Osteoblast (primary cell): Measurements from ENCODE around the gene ITCH. TPM values are rescaled to one million over a fixed set of nuclear protein-coding genes. Genes with fewer than 3 reads are reported as not detected.

Experiments
- DNase-seq: peaks from one replicate; pipeline ENCODE4 v3.0.0; 2011; ENCODE audit warnings: low spot score, mixed read lengths; ENCODE audit not compliant: insufficient read length; ENCODE audit errors: missing footprints
- H2AFZ ChIP-seq: 2 replicates; pipeline ENCODE4 v1.6.0; 2011; ENCODE audit warnings: mild to moderate bottlenecking, low read length
- H3K27ac ChIP-seq: 2 replicates; pipeline ENCODE4 v1.5.1; 2011; ENCODE audit warnings: mild to moderate bottlenecking, low read depth, low read length, moderate library complexity
- H3K27me3 ChIP-seq: 2 replicates; pipeline ENCODE4 v1.6.0; 2012; ENCODE audit warnings: mild to moderate bottlenecking, control low read depth, inconsistent platforms, low read length, moderate library complexity; ENCODE audit not compliant: insufficient read depth
- H3K36me3 ChIP-seq: 2 replicates; pipeline ENCODE4 v1.5.1; 2011; ENCODE audit warnings: mild to moderate bottlenecking, low read length, control low read depth, moderate library complexity; ENCODE audit not compliant: insufficient read depth
- H3K4me1 ChIP-seq: 2 replicates; pipeline ENCODE4 v1.5.1; 2011; ENCODE audit warnings: mild to moderate bottlenecking, low read length, control low read depth, moderate library complexity; ENCODE audit not compliant: insufficient read depth
- H3K4me2 ChIP-seq: 2 replicates; pipeline ENCODE4 v1.6.0; 2011; ENCODE audit warnings: mild to moderate bottlenecking, low read length; ENCODE audit not compliant: insufficient read depth
- H3K4me3 ChIP-seq: fragments of 200-600 bp; sonication (generic); 3 replicates; pipeline ENCODE4 v1.5.1; 2012; ENCODE audit warnings: mild to moderate bottlenecking, low read length, inconsistent platforms; ENCODE audit not compliant: insufficient read depth
- H3K79me2 ChIP-seq: 2 replicates; pipeline ENCODE4 v1.6.0; 2012; ENCODE audit warnings: mild to moderate bottlenecking, low read length, control low read depth, inconsistent platforms; ENCODE audit not compliant: insufficient read depth
- H3K9me3 ChIP-seq: 2 replicates; pipeline ENCODE4 v1.5.1; 2011; ENCODE audit warnings: low read depth, low read length, control low read depth
- H4K20me1 ChIP-seq: 2 replicates; pipeline ENCODE4 v1.6.0; 2012; ENCODE audit warnings: mild to moderate bottlenecking, low read length, control low read depth; ENCODE audit not compliant: insufficient read depth
- CTCF ChIP-seq: IDR thresholded peaks from 2 replicates; pipeline ENCODE4 v1.5.1; 2011; ENCODE audit warnings: mild to moderate bottlenecking, low read depth, low read length, moderate library complexity; ENCODE audit errors: extremely low read depth
- total RNA-seq: library from RNA; depleted of rRNA; stranded (reverse); fragments of >200 nt; gene quantifications from 2 replicates; pipeline ENCODE4 v1.2.3, GENCODE V29; 2012

The ITCH gene
- total RNA-seq, 1 donor: 79.3 TPM

GRCh38 chr20:34459209-34459897 lies 96.3 kb downstream of the ITCH start:
- H3K4me3 ChIP-seq: no peak overlapping the region
- no peaks in the 10 kb centered on the region for H3K9me3 ChIP-seq
- H3K79me2 ChIP-seq: peaks cover 22% of the 10 kb centered on the region
- H3K36me3 ChIP-seq: peaks cover 68% of the 10 kb centered on the region
- H3K27me3 ChIP-seq: no peaks in the 10 kb centered on the region
- H3K4me2 ChIP-seq: no peak overlapping the region
- H2AFZ ChIP-seq: no peak overlapping the region
- no peaks in the 10 kb centered on the region for H3K4me1 ChIP-seq
- H3K27ac ChIP-seq: peak overlapping the region; percentile 3
- DNase-seq: no peak
- TF ChIP-seq CTCF: no peak
- peaks cover 3% of the 10 kb centered on the region for H4K20me1 ChIP-seq

- no peak for TF ChIP-seq CTCF
- Histone ChIP-seq H3K4me1 (no peaks in the 10 kb centered on the region), H3K79me2 (peaks cover 35% of the 10 kb centered on the region), H4K20me1 (no peaks in the 10 kb centered on the region), H3K27me3 (no peaks in the 10 kb centered on the region), H3K27ac (no peak overlapping the region), H3K4me3 (no peak overlapping the region), H2AFZ (no peak overlapping the region), H3K4me2 (no peak overlapping the region), H3K9me3 (no peaks in the 10 kb centered on the region), H3K36me3 (peaks cover 69% of the 10 kb centered on the region)
- no peak for DNase-seq
Measured at GRCh38 chr20:34461779-34462087, 98.7 kb downstream of the ITCH start.

- Histone ChIP-seq H3K27me3 (no peaks in the 10 kb centered on the region), H2AFZ (no peak overlapping the region), H4K20me1 (peaks cover 9% of the 10 kb centered on the region), H3K4me2 (no peak overlapping the region), H3K4me1 (peaks cover 8% of the 10 kb centered on the region), H3K9me3 (no peaks in the 10 kb centered on the region), H3K36me3 (peaks cover 38% of the 10 kb centered on the region), H3K4me3 (no peak overlapping the region), H3K27ac (no peak overlapping the region), H3K79me2 (peaks cover 33% of the 10 kb centered on the region)
- TF ChIP-seq CTCF: no peak
- DNase-seq: no peak
Measured at GRCh38 chr20:34468951-34469350, 105.9 kb downstream of the ITCH start.

- no peaks in the 10 kb centered on the region for H3K9me3 ChIP-seq
- peaks cover 17% of the 10 kb centered on the region for H3K79me2 ChIP-seq
- H3K27me3 ChIP-seq: no peaks in the 10 kb centered on the region
- H3K27ac ChIP-seq: peak overlapping the region; percentile 6
- H3K4me1 ChIP-seq: peaks cover 14% of the 10 kb centered on the region
- no peak for TF ChIP-seq CTCF
- no peak overlapping the region for H3K4me3 ChIP-seq
- peak; percentile 79 for DNase-seq
- H2AFZ ChIP-seq: no peak overlapping the region
- H3K4me2 ChIP-seq: peak overlapping the region; percentile 34
- H3K36me3 ChIP-seq: peaks cover 28% of the 10 kb centered on the region
- peaks cover 9% of the 10 kb centered on the region for H4K20me1 ChIP-seq
Measured at GRCh38 chr20:34472246-34472925, 109.3 kb downstream of the ITCH start.
